Rectal smooth muscle tissue (tissue), 1 donor: ENCODE data around the gene VPS35.
"Not testable (repeated sequence)": the region's sequence is repeated elsewhere in the genome, so short reads cannot be mapped to it uniquely, and the experiment has no call there.

Experiments
- H3K27ac ChIP-seq: one replicate; pipeline ENCODE4 v1.7.0; 2013; ENCODE audit warnings: low read depth, low read length, inconsistent platforms
- H3K27me3 ChIP-seq: one replicate; pipeline ENCODE4 v1.7.0; 2013; ENCODE audit warnings: low read length; ENCODE audit not compliant: control insufficient read depth, insufficient read depth
- H3K36me3 ChIP-seq: one replicate; pipeline ENCODE4 v1.7.0; 2013; ENCODE audit warnings: low read length; ENCODE audit not compliant: control insufficient read depth, insufficient read depth
- H3K4me1 ChIP-seq: one replicate; pipeline ENCODE4 v1.7.0; 2013; ENCODE audit warnings: low read length; ENCODE audit not compliant: control insufficient read depth, insufficient read depth
- H3K4me3 ChIP-seq: one replicate; pipeline ENCODE4 v1.7.0; 2013; ENCODE audit warnings: low read length
- H3K9ac ChIP-seq: one replicate; pipeline ENCODE4 v1.7.0; 2013; ENCODE audit warnings: low read length

The VPS35 gene

DNA sequence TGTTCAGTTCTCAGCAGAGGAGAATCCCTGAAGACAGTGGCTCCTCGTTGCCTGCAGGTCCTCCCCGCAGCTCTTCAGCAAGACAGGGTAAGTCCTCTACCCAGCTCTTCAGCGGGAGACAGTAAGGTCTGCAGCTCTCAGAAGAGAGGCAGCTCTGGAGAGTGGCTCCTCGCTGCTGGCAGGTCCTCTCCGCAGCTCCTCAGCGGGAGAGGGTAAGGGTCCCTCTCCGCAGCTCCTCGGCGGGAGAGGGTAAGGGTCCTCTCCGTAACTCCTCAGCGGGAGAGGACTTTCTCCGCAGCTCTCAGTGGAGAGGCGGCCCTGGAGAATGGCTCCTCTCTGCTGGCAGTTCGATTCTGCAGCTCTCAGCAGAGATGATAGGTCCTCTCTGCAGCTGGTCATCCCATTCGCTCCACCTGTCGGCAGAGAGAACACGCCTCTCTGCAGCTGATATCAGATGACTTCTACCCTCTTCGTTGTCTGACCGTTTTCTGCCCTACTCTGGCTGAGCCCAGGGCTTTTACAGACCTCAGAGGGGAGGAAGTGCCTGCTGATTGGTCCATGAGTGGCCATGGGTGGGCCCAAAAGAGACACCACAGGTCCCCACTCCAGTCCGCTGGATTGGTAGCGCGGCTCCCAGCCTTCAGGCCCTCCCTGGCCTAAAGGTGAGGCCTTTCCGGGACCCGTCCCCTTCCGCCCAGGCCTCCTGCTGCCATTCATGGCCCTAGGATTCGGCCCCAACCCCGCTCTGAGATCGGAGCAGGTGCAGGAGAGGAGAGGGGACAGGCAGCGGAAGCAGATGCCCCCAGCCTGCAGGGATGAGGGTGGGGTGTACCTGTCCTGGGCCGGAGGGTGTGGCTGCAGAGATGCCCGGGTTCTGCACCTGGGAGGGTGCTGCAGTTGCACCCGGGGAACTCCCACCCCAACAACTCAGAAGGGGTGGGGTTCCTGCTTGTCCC, 55.9 kb downstream of the VPS35 start:
- no peak overlapping the region for H3K9ac ChIP-seq

DNA sequence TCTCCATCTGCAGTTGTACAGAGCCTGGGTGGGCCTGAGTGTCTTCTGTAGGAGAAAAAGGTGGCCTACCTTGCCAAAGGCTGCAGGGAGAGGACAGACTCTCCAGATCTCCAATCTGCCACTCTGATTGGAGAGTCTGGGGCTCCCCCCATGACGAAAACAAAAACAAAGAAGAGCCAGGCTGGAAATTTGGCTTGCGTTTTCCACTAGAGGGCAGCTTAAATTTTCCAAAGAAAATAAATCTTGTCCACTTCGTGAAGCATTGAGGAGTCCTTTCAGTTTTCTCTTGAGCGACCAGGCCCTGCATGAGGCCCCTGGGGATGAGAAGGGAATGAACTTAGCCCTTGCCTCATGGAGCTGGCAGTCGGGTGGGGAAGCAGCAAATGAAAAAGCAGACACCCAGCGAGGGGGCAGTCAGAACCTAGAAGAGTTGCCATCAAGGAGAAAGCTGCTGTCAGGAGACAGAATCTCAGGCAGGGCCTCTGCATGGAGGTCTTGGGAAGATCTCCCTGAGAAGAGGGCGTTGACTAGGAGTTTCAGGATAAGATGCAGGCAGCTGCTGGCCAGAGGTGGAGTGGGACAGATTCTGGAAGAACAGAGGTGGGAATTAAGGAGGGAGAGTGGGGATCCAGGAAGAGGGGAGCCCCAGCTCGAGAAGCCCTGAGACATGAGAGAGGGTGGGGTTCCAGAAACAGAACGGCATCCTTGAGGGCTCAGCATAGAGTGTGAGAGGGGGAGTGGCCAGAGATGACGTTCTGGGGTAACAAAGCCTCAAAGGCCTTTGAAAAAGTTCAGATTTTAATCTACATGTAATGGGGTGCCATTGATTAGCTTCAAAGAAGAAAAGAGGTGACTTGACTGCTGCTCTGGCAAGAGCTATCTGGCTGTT, 59.4 kb downstream of the VPS35 start:
- Histone ChIP-seq H3K27ac (no peak overlapping the region), H3K4me1 (no peaks in the 10 kb centered on the region), H3K27me3 (no peaks in the 10 kb centered on the region), H3K9ac (no peak overlapping the region), H3K36me3 (no peaks in the 10 kb centered on the region), H3K4me3 (no peak overlapping the region)

More for the DNA sequence above, 55.9 kb downstream of the VPS35 start:
- Histone ChIP-seq H3K4me3 (no peak overlapping the region), H3K36me3 (no peaks in the 10 kb centered on the region), H3K27me3 (no peaks in the 10 kb centered on the region), H3K27ac (no peak overlapping the region), H3K4me1 (no peaks in the 10 kb centered on the region)

DNA sequence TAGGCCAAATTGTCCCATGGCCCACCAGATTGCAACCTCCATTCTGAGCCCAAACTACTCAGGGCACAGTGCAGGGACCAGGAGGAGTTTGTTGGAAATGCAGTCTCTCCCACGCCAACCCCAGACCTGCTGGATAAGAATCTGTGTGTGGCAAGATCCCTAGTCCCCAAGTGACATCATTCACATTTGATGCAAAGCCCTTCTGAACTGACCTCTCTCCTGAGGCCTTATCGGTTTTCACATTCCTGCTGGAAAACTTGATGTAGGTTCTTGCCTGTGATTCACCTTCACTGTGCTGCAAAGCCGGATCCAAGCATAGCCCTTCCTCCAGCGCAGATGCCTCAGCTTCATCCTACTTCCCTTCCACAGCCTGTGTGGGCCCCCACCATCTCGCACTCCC, 61.2 kb downstream of the VPS35 start:
- no peak overlapping the region for H3K9ac ChIP-seq
- no peaks in the 10 kb centered on the region for H3K36me3 ChIP-seq
- no peak overlapping the region for H3K27ac ChIP-seq
- no peaks in the 10 kb centered on the region for H3K4me1 ChIP-seq
- H3K27me3 ChIP-seq, result no peaks in the 10 kb centered on the region
- no peak overlapping the region for H3K4me3 ChIP-seq

DNA sequence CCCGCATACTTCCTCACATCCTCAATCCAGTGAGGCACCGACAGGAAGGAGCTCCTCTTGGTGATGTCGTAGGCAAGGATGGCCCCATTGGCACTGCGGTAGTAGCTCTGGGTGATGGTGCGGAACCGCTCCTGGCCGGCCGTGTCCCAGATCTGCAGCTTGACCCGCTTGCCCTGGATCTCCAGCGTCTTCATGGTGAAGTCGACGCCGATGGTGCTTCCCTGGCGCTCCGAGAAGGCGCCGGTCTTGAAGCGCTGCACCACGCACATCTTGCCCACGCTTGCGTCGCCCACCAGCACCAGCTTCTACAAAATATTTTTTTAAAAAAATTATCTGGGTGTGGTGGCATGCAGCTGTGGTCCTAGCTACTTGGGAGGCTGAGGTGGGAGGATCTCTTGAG, 62.3 kb downstream of the VPS35 start:
- H3K27ac ChIP-seq, H3K36me3 ChIP-seq, H3K27me3 ChIP-seq, H3K4me1 ChIP-seq, H3K4me3 ChIP-seq, H3K9ac ChIP-seq: not testable (repeated sequence)

DNA sequence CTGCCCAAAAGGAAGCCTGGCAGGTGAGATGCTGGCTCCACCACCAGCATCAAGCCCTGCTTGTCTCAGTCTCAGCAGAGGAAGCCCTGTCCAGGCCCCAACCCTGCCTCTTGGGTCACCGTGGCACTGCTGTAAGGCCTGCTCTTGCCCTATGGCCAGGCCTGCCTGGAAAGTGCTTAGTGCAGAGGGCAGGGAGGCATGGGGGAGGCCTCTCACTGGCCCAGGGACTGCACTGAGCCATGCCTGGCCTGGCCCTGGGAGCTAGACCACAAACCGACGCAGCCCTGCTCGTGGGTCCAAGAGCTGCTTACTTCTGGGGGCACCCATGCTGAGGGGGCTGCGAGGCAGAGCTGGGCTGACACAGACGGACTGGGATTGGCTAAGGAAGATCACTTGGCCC, 64.1 kb downstream of the VPS35 start:
- not testable (repeated sequence) for H3K9ac ChIP-seq, H3K27me3 ChIP-seq, H3K4me3 ChIP-seq, H3K4me1 ChIP-seq, H3K27ac ChIP-seq, H3K36me3 ChIP-seq

DNA sequence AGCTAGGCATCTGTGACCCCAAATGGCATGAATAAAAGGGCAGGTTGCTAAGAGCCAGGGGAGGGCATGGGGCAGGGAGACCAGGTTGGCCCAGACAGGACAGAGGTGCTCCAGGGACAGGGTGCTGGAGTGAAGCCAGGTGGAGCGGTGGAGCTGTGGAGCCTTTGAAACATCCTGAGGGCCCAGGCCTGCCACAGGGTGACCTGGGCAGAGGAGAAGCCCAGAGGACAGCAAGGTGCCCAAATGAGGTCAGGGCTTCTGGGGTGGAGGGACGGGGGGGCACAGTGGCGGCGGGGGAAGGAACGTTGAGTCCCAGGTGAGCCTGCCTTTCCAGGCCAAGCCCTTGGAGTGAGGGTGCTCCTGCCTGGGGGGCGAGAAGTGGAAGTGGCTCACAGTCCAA, 65.3 kb downstream of the VPS35 start:
- not testable (repeated sequence) for H3K27me3 ChIP-seq, H3K36me3 ChIP-seq, H3K9ac ChIP-seq, H3K4me3 ChIP-seq, H3K4me1 ChIP-seq, H3K27ac ChIP-seq

DNA sequence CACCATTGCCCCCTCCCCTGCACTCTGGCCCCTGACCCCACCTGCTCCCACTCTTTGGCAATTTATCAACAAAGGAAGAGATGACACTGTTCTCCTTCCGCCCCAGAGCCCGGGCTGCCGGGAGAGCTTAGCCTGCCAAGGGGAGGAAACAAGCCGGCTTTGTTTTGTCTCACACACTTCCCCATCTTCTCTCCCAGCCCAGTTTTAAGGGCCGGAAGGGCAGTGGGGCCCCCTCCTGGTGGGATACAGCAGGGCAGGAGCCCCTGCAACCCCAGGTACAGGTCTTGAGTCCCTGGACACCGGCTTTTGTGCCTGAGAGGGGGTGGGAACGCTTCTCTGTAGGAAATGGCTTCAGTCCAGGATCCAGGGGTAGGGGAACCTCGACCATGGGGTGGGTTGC, 65.7 kb downstream of the VPS35 start:
- H3K9ac ChIP-seq, H3K27ac ChIP-seq, H3K27me3 ChIP-seq, H3K4me3 ChIP-seq, H3K36me3 ChIP-seq, H3K4me1 ChIP-seq: not testable (repeated sequence)

DNA sequence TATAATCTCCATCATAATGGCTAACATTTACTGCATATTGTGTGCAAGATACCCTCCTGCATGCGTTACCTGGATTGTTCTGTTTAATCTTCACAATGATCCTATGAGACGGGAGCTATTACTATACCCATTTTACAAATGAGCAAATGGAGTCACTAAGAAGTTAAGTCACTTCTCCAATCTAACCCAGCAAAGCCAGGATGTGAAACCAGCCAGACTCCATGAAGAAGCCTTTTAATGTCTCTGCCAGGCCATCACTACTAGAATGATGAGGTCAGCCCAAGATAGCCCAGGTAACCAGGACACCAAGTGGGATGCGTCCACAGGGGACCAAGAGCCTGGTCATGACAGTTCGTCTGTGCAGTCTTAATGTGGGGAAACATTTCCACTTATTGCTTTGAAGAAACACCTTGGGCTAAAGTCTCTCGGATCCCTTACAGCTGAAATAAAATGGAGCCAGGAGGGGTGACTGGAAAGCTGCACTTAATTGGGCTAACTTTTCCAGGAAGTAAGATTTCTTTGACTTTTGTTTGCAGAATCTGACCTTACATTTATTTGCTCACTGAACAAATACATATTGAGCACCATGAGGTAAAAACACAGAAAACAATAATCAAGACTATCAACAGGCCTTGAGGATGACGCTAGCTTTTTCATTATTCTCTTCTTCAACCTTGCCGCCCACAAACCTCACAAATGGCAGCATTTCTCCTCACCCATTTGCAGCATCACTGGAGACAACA, 66.9 kb downstream of the VPS35 start:
- H3K9ac ChIP-seq, result no peak overlapping the region
- H3K4me1 ChIP-seq, result no peaks in the 10 kb centered on the region
- no peaks in the 10 kb centered on the region for H3K36me3 ChIP-seq
- no peak overlapping the region for H3K4me3 ChIP-seq
- H3K27ac ChIP-seq, result no peak overlapping the region
- H3K27me3 ChIP-seq, result no peaks in the 10 kb centered on the region

DNA sequence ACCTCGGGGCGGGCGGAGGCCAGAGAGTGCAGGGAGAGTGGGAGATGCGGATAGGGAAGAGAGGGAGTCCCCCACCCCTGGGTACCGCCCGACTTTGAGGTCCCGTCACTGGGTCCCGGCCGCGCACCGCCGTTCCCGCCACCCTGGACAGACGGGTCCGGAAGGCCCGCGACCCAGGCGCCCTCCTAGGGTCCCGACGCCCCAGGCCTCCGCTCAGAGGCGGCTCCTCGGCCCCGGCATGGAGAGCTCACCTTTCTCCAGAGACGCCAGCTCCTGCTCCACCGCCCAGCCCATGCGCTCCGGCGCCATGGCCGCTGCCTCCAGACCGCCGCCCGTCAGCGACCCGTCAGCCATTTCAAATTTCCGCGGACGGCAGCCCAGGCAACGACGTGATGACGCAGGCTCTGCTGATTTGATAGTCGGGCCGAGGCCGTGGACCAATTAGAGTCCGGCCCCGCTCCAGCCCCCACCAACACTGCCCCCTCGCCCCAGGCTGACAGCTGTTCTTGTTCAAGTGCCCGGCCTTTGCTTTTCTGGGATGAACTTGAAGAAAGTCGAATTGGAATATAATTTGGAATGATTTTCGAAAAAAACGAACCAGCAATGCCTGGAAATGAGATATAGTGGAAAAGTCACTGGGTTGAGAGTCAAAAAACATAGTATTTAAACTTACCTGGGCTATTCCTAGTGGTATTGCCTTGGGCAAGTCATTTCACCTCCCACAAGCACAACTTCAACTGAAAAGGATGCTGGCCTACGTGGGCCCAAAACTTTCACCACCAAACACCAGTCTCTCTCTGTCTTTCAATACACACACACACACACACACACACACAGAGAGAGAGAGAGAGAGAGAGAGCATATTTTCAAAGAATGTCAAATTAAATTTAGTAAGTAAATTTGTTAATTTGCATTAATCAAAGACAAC, 67.7 kb downstream of the VPS35 start, which contains the start of gene SHCBP1:
Gene SHCBP1 (minus strand): TSS at position 374 of the 928 bp plus-strand sequence. CDS start 20 bp downstream, at position 354.
- Histone ChIP-seq H3K27ac (no peak within 1 kb of the TSS), H3K4me3 (peak within 1 kb of the TSS; percentile 69), H3K36me3 (no peaks in the 10 kb centered on the region), H3K9ac (no peak within 1 kb of the TSS), H3K4me1 (no peaks in the 10 kb centered on the region), H3K27me3 (no peaks in the 10 kb centered on the region)

DNA sequence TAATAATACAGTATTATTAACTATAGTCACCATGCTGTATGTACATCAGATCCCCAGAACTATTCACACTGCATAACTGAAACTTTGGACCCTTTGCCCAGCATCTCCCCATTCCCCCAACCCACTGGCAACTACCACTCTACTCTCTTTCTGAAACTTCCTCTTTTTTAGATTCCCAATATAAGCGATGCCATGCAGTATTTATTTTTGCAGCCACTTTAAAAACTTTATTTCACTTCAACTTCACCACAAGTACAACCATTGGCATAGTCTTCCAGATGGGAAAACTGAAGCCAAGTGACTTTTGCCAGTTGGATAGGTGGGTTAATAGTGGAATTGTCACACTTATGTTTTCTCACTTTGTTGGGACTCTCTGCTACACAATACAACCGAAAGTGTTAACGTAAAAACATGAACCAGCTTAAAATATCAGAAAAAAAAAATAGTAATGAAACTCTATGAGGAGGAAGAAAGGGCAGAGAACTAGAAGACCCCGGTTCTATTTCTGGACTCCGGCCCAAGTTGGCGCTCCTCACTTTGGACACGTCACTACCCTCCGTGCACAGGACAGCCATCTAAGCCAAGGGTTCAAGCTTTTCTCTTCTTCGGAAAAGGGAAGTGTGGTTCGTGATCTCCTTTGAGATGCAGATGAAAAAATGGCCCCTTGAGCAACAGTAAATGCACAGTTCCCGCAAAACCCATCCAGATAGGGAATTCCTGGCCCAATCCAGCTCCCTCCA, 68.5 kb downstream of the VPS35 start:
- Histone ChIP-seq H3K4me3 (peak overlapping the region; percentile 69), H3K27me3 (no peaks in the 10 kb centered on the region), H3K27ac (no peak overlapping the region), H3K4me1 (no peaks in the 10 kb centered on the region), H3K36me3 (no peaks in the 10 kb centered on the region), H3K9ac (no peak overlapping the region)

DNA sequence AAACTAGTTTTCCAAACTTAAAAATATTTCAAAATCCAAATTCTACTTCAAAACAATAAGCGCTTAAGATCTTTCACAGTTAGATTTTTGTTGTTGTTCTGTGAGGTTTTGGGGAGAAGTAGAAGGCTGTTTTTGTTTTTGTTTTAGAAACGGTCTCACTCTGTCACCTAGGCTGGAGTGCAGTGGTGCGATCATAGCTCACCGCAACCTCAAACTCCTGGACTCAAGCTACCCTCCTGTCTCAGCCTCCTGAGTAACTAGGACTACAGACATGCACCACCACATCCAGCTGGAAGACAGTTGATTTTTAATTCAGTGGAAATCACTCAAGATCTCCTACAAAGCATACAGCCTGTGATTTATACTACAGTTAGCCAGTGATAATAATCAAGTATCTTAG, 70.5 kb downstream of the VPS35 start:
- H3K27ac ChIP-seq, result no peak overlapping the region
- no peak overlapping the region for H3K9ac ChIP-seq

More for the DNA sequence above, 70.5 kb downstream of the VPS35 start:
- no peaks in the 10 kb centered on the region for H3K27me3 ChIP-seq
- no peaks in the 10 kb centered on the region for H3K36me3 ChIP-seq
- H3K4me1 ChIP-seq, result no peaks in the 10 kb centered on the region
- H3K4me3 ChIP-seq, result no peak overlapping the region
